Activated naive CD8-positive, alpha-beta T cell treated with anti-CD3 and anti-CD28 coated beads, Interleukin-2, amount 50 U/mL, for 24 hours (primary cell): ENCODE measurements around the gene AIRE.
A peak's percentile ranks its signal among the peaks of the same experiment; 100 is the strongest.

Experiments
- ATAC-seq: fragments of 150-1000 bp; cut with Tn5 transposase; one replicate; pipeline ENCODE4 v1.10.0; 2021
- DNase-seq: peaks from one replicate; pipeline ENCODE4 v3.0.0; 2021
- H3K27ac Mint-ChIP-seq: one replicate; pipeline ENCODE4 v1.8.0; 2021; ENCODE audit warnings: mild to moderate bottlenecking, mixed read lengths
- H3K27me3 Mint-ChIP-seq: one replicate; pipeline ENCODE4 v1.8.0; 2021; ENCODE audit warnings: mixed read lengths
- H3K36me3 Mint-ChIP-seq: one replicate; pipeline ENCODE4 v1.8.0; 2021; ENCODE audit warnings: low read depth, mixed read lengths
- H3K4me1 Mint-ChIP-seq: one replicate; pipeline ENCODE4 v1.8.0; 2021; ENCODE audit warnings: mixed read lengths
- H3K4me3 Mint-ChIP-seq: one replicate; pipeline ENCODE4 v1.8.0; 2021; ENCODE audit warnings: mild to moderate bottlenecking, moderate library complexity, mixed read lengths
- H3K9me3 Mint-ChIP-seq: one replicate; pipeline ENCODE4 v1.8.0; 2021; ENCODE audit warnings: mixed read lengths

The AIRE gene

DNA sequence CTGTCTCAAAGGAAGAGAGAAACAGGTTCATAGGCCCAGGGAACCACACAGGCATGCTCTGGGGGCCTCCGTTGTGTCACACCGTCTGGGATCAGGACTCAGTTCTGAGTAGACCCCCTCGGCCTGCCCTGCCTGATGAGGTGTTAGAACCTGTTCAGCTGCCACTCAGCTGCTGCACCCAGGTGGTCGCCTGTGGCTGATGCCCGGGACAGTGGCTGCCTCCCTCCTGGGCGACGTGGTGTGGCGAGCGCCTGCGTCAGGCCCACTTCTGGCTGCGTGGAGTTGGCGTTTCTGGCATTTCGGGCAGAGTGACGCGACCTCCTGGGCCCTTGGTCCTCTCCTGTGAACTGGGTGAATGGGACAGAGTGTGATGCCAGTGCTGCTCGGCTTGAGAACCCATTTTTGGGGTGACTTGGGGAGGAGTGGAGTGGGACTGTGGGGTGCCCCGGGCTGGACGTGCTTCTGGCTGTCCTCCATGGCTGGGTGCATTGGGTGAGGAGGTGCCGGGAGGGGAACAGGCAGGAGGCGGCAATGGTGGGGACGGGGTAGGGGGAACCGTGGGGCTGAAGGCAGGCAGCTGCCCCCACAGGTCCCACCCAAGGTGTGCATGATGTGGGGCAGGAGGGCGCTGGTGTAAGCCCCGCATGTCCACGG lies 42.7 kb downstream of the AIRE start:
- Mint-ChIP-seq H3K27me3 (no peaks in the 10 kb centered on the region), H3K36me3 (peaks cover 3% of the 10 kb centered on the region), H3K4me1 (no peaks in the 10 kb centered on the region), H3K27ac (no peak overlapping the region), H3K9me3 (no peaks in the 10 kb centered on the region), H3K4me3 (no peak overlapping the region)
- ATAC-seq (no peak), DNase-seq (no peak)

DNA sequence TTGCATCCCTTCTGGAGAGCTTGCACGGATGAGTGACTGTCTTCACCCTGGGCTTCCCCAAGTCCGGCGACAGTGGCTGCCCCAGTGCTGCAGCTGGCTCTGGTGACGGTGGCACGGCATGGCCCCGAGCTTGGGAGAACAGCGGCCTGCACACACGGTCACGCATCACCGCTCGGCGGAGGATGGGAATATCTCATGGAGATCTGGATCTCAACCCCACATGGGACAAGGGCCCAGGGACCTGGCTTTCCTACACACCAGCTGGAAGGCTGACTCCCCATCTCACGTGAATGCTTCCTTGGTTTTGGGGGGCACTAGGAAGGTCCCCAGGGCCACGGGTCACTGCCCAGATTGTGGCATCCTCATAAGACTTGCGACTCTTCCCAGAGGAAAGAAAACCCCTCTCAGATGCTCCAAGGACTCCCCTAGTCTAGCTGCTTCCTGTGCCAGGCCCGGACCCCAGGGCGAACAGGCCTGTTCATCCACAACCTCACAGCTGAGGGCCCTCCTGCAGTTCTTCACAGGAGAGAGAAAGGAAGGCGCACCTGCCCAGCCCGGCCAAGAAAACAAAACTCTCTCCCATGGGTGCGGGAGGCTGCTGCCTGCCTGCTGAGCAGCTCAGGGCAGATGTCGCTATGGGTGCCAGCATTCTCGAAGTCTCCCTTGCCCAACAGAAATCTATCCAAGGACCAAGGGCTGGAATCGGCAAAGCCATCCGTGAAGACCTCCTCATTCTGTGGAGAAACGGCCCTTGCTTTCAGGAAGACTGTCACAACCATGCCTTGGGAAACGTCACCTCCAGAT lies 43.6 kb downstream of the AIRE start:
- Mint-ChIP-seq H3K36me3 (peaks cover 3% of the 10 kb centered on the region), H3K27me3 (no peaks in the 10 kb centered on the region), H3K9me3 (no peaks in the 10 kb centered on the region), H3K4me3 (no peak overlapping the region), H3K27ac (peak overlapping the region; percentile 29), H3K4me1 (no peaks in the 10 kb centered on the region)
- ATAC-seq (no peak), DNase-seq (no peak)

DNA sequence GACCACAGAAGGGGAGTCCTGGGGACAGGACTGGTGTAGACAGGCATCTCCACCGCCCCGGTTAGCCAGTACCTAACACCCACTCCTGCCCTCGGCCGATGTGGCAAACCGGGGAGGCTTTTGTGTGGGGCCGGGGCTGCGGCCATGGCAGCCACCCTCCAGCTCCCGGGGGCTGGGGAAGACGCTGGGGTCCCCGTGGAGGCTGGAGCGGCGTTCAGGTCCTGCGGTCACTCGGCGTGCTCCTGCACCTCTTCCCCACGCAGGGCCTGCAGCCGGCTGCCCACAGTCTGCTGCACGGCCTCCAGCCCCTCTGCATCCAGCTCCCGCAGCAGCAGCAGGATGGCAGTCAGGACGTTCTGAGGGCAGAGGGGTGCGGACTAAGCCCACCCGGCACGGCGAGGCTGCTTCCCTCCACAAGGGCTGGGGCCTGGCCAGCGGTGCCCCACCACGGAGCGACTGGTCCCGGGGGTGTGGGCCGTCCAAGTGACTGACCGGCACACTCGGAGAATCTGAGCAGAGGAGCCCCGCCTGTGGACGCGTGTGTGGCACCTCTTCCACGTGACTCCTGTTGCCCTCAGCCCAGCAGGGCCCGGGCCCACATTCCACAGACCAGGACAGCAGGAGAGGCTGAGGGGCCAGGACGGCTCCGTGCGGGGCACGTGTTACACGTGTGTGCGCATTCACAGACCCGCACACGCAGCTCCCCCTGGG lies 44.5 kb downstream of the AIRE start:
- Mint-ChIP-seq H3K9me3 (no peaks in the 10 kb centered on the region), H3K36me3 (peaks cover 3% of the 10 kb centered on the region), H3K27me3 (no peaks in the 10 kb centered on the region), H3K4me1 (no peaks in the 10 kb centered on the region), H3K27ac (no peak overlapping the region), H3K4me3 (no peak overlapping the region)
- ATAC-seq (no peak), DNase-seq (no peak)

DNA sequence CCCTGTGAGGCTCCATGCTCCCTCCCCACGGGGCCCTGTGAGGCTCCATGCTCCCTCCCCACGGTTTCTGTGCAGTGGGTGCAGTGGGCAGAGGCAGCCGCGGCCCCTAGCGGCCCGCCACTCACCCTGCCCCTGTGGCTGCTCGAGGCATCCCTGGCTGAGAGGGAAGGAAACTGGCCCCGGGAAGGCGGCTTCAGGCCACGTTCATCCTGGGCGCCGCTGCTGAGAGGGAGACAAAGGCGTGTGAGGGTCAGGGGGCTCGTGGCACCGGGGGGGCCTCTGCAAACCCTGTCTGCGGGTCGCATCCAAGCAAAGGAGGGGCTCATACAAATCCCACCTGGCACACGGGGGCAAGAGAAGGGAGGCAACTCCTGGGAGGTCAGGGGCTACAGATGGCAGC lies 45.0 kb downstream of the AIRE start:
- DNase-seq (no peak), ATAC-seq (no peak)
- H3K4me3 Mint-ChIP-seq, result no peak overlapping the region

DNA sequence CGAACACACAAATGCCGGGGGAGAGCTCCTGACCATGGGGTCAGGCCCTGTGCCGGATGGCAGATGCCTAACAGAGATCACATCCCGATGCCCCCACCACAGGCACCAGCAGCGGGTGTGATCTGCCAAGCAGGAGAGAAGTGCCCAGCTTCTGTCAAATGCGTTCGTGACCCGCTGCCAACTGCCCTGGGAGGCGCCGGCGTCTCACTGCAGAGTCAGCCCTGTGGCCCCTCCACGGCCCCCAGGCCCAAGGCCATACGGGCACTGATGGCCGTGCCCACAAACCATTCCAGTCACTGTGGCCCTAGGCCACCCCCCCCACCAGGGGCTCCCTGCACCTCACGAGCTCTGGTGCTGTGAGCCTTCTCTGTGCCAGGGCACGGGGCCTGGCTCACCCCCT lies 45.5 kb downstream of the AIRE start:
- H3K4me3 Mint-ChIP-seq, result no peak overlapping the region
- H3K27me3 Mint-ChIP-seq, result no peaks in the 10 kb centered on the region
- no peak for DNase-seq
- peak overlapping the region; percentile 39 for H3K27ac Mint-ChIP-seq
- ATAC-seq, result no peak
- H3K36me3 Mint-ChIP-seq, result peaks cover 3% of the 10 kb centered on the region
- no peaks in the 10 kb centered on the region for H3K4me1 Mint-ChIP-seq
- no peaks in the 10 kb centered on the region for H3K9me3 Mint-ChIP-seq

More for the DNA sequence above, 45.0 kb downstream of the AIRE start:
- H3K27ac Mint-ChIP-seq, result no peak overlapping the region
- no peaks in the 10 kb centered on the region for H3K9me3 Mint-ChIP-seq
- H3K4me1 Mint-ChIP-seq, result no peaks in the 10 kb centered on the region
- H3K27me3 Mint-ChIP-seq, result no peaks in the 10 kb centered on the region
- peaks cover 3% of the 10 kb centered on the region for H3K36me3 Mint-ChIP-seq

DNA sequence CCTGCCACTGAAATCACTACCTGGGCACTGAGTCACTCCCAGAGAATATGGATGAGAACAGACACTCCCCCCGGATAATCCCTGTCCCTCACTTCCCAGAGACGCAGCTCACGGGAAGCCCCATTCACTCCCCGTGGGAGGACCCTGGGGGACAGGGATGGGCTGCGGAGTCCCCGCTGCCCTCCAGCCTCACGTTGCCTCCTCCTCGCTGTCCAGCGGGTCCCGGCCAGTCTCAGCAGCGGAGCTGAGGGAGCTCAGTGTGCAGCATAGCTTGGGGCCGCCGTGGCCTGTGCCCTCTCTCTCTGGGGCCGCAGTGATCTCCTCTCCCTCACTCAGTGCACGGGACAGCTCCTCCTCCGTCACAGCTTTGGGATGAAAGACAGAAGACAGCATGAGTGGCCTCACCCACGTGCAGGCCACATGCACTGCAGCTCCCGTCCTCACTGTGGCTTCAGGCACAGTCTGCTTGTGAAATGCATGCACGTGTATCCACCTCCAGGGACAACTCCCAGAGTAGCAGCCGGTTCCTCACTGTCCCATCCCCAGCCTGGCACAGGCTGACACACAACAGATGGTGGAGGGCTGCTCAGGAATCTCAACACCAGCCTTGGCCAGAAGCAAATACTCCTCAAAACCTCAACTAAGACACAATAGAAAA lies 46.1 kb downstream of the AIRE start:
- no peak for DNase-seq
- Mint-ChIP-seq H3K4me3 (no peak overlapping the region), H3K36me3 (peaks cover 3% of the 10 kb centered on the region), H3K27ac (peak overlapping the region; percentile 47), H3K4me1 (no peaks in the 10 kb centered on the region), H3K27me3 (no peaks in the 10 kb centered on the region), H3K9me3 (no peaks in the 10 kb centered on the region)
- no peak for ATAC-seq

DNA sequence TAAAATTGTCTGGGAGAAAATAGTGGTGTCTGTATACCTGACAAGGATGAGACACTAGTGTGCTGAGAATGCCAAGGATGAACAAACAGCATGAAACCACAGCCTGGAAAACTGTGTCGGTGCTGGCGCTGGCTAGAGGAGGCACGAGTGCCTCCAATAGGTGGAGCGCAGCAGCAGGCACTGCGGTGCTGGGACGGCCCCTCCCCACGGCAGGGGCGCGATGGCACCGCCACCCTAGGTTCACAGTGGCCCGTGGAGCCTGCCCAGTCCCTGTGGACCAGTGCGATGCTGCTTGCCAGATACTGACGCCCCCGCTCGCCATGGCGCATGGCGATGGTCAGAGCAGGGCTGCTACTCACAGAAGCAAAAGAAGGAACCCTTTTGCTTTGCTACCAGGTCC lies 46.7 kb downstream of the AIRE start:
- no peak for DNase-seq
- H3K9me3 Mint-ChIP-seq, result no peaks in the 10 kb centered on the region
- H3K36me3 Mint-ChIP-seq, result peaks cover 3% of the 10 kb centered on the region
- H3K4me1 Mint-ChIP-seq, result no peaks in the 10 kb centered on the region
- ATAC-seq, result no peak
- no peak overlapping the region for H3K4me3 Mint-ChIP-seq
- no peaks in the 10 kb centered on the region for H3K27me3 Mint-ChIP-seq
- H3K27ac Mint-ChIP-seq, result no peak overlapping the region

- DNase-seq (no peak), ATAC-seq (no peak)
- Mint-ChIP-seq H3K9me3 (no peaks in the 10 kb centered on the region), H3K36me3 (peaks cover 3% of the 10 kb centered on the region), H3K4me3 (no peak overlapping the region), H3K27me3 (no peaks in the 10 kb centered on the region), H3K27ac (no peak overlapping the region), H3K4me1 (peaks cover 1% of the 10 kb centered on the region)
These were observed 47.3 kb downstream of the AIRE start for GRCh38 chr21:44332965-44333364.

DNA sequence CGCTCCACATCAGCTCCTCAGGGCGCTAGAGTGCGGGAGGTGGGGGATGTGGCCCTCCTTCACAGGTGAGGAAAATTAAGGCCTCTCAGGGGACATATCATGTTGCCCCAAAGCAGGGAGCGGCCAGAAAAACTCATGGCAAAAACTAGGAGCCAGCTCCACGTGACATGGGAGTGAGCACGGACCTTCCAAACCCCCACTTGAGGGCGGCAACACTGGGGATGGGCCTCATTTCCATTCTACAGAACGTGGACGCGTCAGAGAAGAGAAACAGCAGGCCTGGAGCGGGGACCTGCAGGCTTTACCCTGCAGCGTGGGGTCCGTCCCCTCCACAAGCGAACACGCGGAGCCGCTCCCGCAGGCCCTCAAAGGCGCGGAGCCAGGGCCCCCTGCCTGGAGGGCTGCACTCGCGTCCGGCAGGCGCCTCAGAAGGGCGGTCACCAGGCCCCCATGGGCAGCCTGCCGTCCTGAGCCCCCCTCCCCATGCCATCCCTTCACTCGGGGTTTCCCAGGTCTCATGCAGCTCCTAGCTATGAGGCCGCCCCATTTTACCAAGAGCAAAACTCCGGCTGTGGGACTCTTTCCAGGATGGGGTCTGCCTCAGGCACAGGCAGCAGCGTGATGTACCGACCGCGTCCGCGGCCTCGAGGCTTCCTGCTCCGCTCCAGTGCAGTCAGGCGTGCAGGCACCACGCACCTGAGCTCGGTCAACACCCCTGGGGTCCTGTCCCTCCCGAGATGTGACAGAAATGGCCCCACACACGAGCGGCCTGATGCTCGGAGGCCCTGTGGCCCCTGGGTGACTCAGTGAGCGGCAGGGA lies 48.0 kb downstream of the AIRE start:
- Mint-ChIP-seq H3K36me3 (peaks cover 3% of the 10 kb centered on the region), H3K27me3 (no peaks in the 10 kb centered on the region), H3K4me1 (peaks cover 2% of the 10 kb centered on the region), H3K4me3 (no peak overlapping the region), H3K9me3 (no peaks in the 10 kb centered on the region), H3K27ac (no peak overlapping the region)
- DNase-seq (no peak), ATAC-seq (no peak)

DNA sequence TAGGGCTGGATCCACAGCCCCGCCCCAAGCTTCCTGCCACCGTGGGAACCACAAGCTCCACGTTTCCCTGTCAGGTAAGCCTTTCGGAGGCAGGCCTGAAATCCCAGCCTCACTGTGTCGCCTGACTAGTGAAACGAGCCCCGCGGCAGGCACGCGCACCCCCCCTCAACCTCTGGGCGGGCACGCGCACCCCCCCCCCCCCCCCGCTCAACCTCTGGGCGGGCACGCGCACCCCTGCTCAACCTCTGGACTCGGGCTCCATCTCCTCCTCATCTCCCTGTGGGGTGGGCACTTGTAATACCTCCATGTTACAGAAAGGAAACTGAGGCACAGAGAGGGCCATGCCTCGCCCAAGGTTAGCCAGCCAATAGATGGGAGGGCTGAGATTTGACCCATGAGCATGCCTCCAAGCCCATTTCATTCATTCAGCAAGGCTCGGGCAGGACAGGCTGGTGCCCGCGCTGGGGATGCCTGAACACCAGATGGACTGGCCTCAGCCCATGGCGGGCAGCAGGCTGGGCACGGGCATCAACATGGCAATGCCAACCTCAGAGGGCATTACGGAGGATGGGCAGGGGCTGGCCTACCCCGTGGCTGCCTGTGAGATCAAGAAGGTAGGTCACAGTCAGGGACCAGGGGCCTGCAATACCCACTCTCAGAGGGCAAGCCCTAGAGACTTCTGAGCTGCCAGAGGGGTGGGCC lies 48.8 kb downstream of the AIRE start:
- ATAC-seq, result no peak
- Mint-ChIP-seq H3K4me1 (peaks cover 2% of the 10 kb centered on the region), H3K27me3 (no peaks in the 10 kb centered on the region), H3K9me3 (no peaks in the 10 kb centered on the region), H3K4me3 (no peak overlapping the region), H3K27ac (no peak overlapping the region), H3K36me3 (peaks cover 3% of the 10 kb centered on the region)
- DNase-seq, result no peak

DNA sequence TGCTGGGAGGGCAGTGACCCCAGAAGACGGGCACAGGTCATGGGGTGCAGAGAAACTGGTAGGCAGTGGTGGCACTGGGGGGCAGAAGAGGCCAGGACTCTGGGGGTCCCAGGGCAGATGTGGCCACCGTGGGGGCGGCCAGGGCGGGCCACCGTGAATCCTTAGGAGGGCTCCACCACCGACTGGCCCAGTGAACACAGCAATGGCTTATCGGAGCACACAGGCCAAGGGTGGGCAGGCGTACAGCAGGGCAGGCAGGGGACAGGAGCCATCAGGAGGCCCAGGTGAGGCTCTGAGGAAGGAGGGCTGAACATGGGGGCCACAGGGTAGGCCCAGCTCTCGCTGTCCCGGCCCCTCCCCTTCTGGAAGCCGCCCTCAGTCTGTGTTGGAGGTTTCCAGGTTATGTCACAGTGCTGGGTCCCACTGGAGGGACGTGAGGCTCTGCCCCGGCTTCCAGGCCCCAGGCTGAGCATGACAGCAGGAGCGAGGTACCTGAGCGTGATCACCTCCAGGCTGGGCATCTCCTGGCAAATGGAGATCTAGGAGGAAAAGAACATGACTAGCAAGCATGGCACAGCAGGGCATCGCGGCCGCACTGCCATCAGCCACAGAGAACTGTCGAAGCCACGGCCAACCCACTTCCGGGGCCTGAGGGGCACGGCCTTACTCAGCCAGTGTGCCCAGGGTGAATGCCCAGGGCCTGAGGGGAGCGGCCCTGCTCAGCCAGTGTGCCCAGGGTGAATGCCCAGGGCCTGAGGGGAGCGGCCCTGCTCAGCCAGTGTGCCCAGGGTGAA lies 49.8 kb downstream of the AIRE start:
- H3K27me3 Mint-ChIP-seq, result no peaks in the 10 kb centered on the region

DNA sequence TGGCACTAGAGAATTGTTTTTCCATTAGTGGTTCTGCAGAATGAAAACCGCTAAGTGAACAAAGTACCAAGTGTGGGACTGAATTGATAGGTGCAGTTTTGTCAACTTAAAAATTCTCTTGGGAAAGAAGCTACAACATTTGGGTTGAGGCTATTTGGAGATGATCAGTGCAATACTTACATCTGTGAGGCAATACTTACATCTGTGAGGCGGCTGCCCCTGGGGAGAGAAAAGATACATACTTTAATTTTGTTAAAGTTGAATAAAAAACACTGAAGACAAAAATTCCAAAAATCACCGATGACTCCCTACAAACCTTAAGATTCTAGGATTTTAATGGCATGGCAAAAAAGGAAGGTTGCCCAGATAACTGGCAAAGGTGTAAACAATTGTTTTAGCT lies 51.8 kb downstream of the AIRE start:
- Mint-ChIP-seq H3K36me3 (no peaks in the 10 kb centered on the region), H3K4me1 (peaks cover 14% of the 10 kb centered on the region), H3K27ac (no peak overlapping the region)

More for the DNA sequence above, 49.8 kb downstream of the AIRE start:
- DNase-seq, result no peak
- H3K9me3 Mint-ChIP-seq, result no peaks in the 10 kb centered on the region
- no peak overlapping the region for H3K27ac Mint-ChIP-seq
- H3K36me3 Mint-ChIP-seq, result peaks cover 3% of the 10 kb centered on the region
- ATAC-seq, result no peak
- peaks cover 12% of the 10 kb centered on the region for H3K4me1 Mint-ChIP-seq
- H3K4me3 Mint-ChIP-seq, result no peak overlapping the region

More for the DNA sequence above, 51.8 kb downstream of the AIRE start:
- Mint-ChIP-seq H3K9me3 (no peaks in the 10 kb centered on the region), H3K4me3 (no peak overlapping the region), H3K27me3 (no peaks in the 10 kb centered on the region)
- ATAC-seq (no peak), DNase-seq (no peak)
